Activated naive CD8-positive, alpha-beta T cell treated with anti-CD3 and anti-CD28 coated beads for 36 hours (primary cell): Measurements from ENCODE around the gene ARL17A. TPM values are rescaled to one million over a fixed set of nuclear protein-coding genes. Genes with fewer than 3 reads are reported as not detected.
A peak's percentile ranks its signal among the peaks of the same experiment; 100 is the strongest.
"Not testable (repeated sequence)": the region's sequence is repeated elsewhere in the genome, so short reads cannot be mapped to it uniquely, and the experiment has no call there.

Experiments
- DNase-seq: peaks from one replicate; pipeline ENCODE4 v3.0.0; 2021
- H3K27ac Mint-ChIP-seq: one replicate; pipeline ENCODE4 v1.8.0; 2022; ENCODE audit warnings: mild to moderate bottlenecking, moderate library complexity, mixed read lengths
- H3K27me3 Mint-ChIP-seq: one replicate; pipeline ENCODE4 v1.8.0; 2022; ENCODE audit warnings: mild to moderate bottlenecking, mixed read lengths
- H3K36me3 Mint-ChIP-seq: one replicate; pipeline ENCODE4 v1.8.0; 2021; ENCODE audit warnings: mild to moderate bottlenecking, mixed read lengths
- H3K4me1 Mint-ChIP-seq: one replicate; pipeline ENCODE4 v1.8.0; 2021; ENCODE audit warnings: mixed read lengths
- H3K4me3 Mint-ChIP-seq: one replicate; pipeline ENCODE4 v1.8.0; 2022; ENCODE audit warnings: mild to moderate bottlenecking, moderate library complexity, mixed read lengths
- H3K9me3 Mint-ChIP-seq: one replicate; pipeline ENCODE4 v1.8.0; 2022; ENCODE audit warnings: mixed read lengths
- total RNA-seq, 2 experiments: library from RNA; stranded (reverse); gene quantifications; one replicate each; pipeline ENCODE4 v1.2.3, GENCODE V29; 2021

Gene ARL17A
- total RNA-seq, 2 experiments from 2014 or later = 10.4 to 13.0 TPM

- not testable (repeated sequence) for H3K4me3 Mint-ChIP-seq, H3K9me3 Mint-ChIP-seq, DNase-seq, H3K27ac Mint-ChIP-seq, H3K27me3 Mint-ChIP-seq, H3K36me3 Mint-ChIP-seq, H3K4me1 Mint-ChIP-seq
Measured at GRCh38 chr17:46585444-46585843, 6.0 kb upstream of the ARL17A start.

DNA sequence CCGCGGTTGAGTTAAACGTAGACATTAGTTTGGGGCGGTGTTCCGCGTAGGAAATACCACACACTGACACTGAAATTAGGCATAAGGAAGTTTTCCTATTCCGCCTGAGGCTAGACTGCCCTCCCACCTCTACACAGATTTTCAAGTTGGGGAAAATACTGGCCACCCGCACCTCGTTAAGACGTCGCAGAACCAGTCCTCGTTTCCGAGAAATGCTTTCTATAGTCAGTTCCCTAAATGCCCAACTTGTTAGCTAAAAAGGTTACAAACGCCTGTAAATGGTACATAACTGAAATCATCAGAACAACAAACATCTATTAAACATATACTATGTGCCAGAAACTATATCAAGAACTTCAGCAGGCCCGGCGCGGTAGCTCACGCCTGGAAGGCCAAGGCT is 591 bp upstream of the ARL17A start:
- H3K27me3 Mint-ChIP-seq, H3K36me3 Mint-ChIP-seq, H3K4me1 Mint-ChIP-seq, H3K27ac Mint-ChIP-seq, DNase-seq, H3K9me3 Mint-ChIP-seq, H3K4me3 Mint-ChIP-seq: not testable (repeated sequence)

DNA sequence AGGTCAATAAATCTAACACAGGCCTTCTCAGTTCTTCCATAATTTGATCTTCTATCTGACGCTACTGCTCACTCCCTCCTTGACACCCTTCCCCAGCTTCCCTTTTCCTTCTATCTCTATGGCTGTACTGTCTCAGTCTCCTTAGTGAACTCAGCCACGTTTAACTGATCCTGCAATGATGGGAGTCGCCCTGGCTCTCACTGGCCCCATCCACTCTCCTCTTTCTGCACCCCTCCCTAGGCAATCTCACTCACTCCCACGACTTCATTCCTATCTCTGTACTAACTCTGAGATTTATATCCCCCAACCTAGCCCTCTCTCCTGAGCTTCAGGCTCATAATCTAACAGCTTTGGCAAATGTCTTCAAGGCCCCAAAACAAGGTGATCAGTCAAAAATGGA is 7.7 kb downstream of the ARL17A start:
- not testable (repeated sequence) for H3K27me3 Mint-ChIP-seq, DNase-seq, H3K9me3 Mint-ChIP-seq, H3K4me3 Mint-ChIP-seq, H3K36me3 Mint-ChIP-seq, H3K4me1 Mint-ChIP-seq, H3K27ac Mint-ChIP-seq

DNA sequence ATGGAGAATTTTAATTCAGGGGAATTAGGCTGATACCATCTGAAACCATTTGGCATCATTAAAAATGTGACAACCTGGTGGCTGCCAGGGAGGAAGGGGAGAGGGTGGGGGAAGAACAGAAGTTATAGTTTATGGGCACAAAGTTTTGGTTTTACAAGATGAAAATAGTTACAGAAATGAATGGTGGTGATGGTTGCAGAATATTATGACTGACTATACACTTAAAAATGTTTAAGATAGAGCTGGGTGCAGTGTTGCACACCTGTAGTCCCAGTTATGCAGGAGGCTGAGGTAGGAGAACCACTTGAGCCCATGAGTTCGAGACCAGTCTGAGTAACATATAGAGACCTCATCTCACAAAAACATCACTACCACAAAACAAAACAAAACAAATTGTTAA is 12.5 kb downstream of the ARL17A start:
- H3K27ac Mint-ChIP-seq, H3K36me3 Mint-ChIP-seq, H3K4me1 Mint-ChIP-seq, DNase-seq, H3K4me3 Mint-ChIP-seq, H3K9me3 Mint-ChIP-seq, H3K27me3 Mint-ChIP-seq: not testable (repeated sequence)

GRCh38 chr17:46566284-46566683 is 13.2 kb downstream of the ARL17A start:
- H3K4me1 Mint-ChIP-seq, H3K9me3 Mint-ChIP-seq, H3K27me3 Mint-ChIP-seq, H3K4me3 Mint-ChIP-seq, H3K27ac Mint-ChIP-seq, DNase-seq, H3K36me3 Mint-ChIP-seq: not testable (repeated sequence)

GRCh38 chr17:46560048-46560447 is 19.4 kb downstream of the ARL17A start:
- not testable (repeated sequence) for H3K4me3 Mint-ChIP-seq, DNase-seq, H3K9me3 Mint-ChIP-seq, H3K4me1 Mint-ChIP-seq, H3K27me3 Mint-ChIP-seq, H3K36me3 Mint-ChIP-seq, H3K27ac Mint-ChIP-seq

- not testable (repeated sequence) for H3K36me3 Mint-ChIP-seq, H3K27ac Mint-ChIP-seq, H3K4me1 Mint-ChIP-seq, DNase-seq, H3K4me3 Mint-ChIP-seq, H3K9me3 Mint-ChIP-seq, H3K27me3 Mint-ChIP-seq
Measured at GRCh38 chr17:46559155-46559554, 20.3 kb downstream of the ARL17A start.

GRCh38 chr17:46548607-46549006 is 30.9 kb downstream of the ARL17A start:
- H3K27ac Mint-ChIP-seq, H3K27me3 Mint-ChIP-seq, H3K36me3 Mint-ChIP-seq, H3K4me3 Mint-ChIP-seq, H3K9me3 Mint-ChIP-seq, H3K4me1 Mint-ChIP-seq: not testable (repeated sequence)
- peak; percentile 1 for DNase-seq

DNA sequence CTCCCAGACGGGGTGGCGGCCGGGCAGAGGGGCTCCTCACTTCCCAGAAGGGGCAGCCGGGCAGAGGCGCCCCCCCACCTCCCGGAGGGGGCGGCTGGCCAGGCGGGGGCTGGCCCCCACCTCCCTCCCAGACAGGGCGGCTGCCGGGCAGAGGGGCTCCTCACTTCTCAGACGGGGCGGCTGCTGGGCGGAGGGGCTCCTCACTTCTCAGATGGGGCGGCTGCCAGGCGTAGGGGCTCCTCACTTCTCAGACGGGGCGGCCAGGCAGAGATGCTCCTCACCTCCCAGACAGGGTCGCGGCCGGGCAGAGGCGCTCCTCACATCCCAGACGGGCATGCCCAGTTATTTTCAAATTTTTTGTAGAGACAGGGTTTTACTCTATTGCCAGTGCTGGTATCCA is 44.8 kb downstream of the ARL17A start:
- H3K4me3 Mint-ChIP-seq, H3K4me1 Mint-ChIP-seq, H3K9me3 Mint-ChIP-seq, H3K27me3 Mint-ChIP-seq, H3K36me3 Mint-ChIP-seq, H3K27ac Mint-ChIP-seq, DNase-seq: not testable (repeated sequence)

- H3K36me3 Mint-ChIP-seq, H3K27ac Mint-ChIP-seq, H3K27me3 Mint-ChIP-seq, H3K9me3 Mint-ChIP-seq, DNase-seq, H3K4me3 Mint-ChIP-seq, H3K4me1 Mint-ChIP-seq: not testable (repeated sequence)
Measured at GRCh38 chr17:46512168-46512567, 67.3 kb downstream of the ARL17A start, which contains the start of gene LRRC37A2. TSS of gene LRRC37A2 (plus strand) at chr17:46512468. CDS start at chr17:46512713, 245 bp downstream.

DNA sequence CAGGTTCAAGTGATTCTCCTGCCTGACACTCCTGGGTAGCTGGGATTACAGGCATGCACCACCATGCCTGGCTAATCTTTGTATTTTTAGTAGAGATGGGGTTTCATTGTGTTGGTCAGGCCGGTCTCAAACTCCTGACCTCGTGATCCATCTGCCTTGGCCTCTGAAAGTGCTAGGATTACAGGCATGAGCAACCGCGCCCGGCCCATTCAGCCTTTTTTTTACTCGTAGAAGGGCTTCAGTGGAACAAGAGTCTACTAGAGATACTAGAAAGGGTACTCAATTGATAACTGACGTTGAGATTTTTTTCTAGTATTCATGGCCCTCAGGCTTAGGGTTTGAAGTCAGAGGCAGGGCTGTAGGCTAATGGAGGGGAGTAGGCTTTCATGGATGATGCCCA is 73.6 kb downstream of the ARL17A start:
- H3K27ac Mint-ChIP-seq, H3K27me3 Mint-ChIP-seq, H3K36me3 Mint-ChIP-seq, H3K9me3 Mint-ChIP-seq, DNase-seq, H3K4me1 Mint-ChIP-seq, H3K4me3 Mint-ChIP-seq: not testable (repeated sequence)

GRCh38 chr17:46499437-46500139 is 79.9 kb downstream of the ARL17A start:
- H3K9me3 Mint-ChIP-seq, H3K27me3 Mint-ChIP-seq, DNase-seq, H3K4me1 Mint-ChIP-seq, H3K27ac Mint-ChIP-seq, H3K4me3 Mint-ChIP-seq, H3K36me3 Mint-ChIP-seq: not testable (repeated sequence)

DNA sequence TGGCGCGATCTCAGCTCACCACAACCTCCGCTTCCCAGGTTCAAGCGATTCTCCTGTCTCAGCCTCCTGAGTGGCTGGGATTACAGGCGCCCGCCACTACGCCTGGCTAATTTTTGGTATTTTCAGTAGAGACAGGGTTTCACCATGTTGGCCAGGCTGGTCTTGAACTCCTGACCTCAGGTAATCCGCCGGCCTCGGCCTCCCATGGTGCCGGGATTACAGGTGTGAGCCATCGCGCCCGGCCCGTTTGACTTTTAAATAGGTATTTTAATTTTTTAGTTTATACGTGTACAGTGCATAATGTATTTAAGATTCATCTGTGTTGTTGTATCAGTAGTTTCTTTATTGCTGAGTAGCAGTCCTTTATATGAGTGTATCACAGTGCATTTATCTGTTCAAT is 87.5 kb downstream of the ARL17A start:
- H3K36me3 Mint-ChIP-seq, H3K9me3 Mint-ChIP-seq, H3K27me3 Mint-ChIP-seq, H3K27ac Mint-ChIP-seq, DNase-seq, H3K4me1 Mint-ChIP-seq, H3K4me3 Mint-ChIP-seq: not testable (repeated sequence)

- not testable (repeated sequence) for H3K4me1 Mint-ChIP-seq, H3K36me3 Mint-ChIP-seq, H3K4me3 Mint-ChIP-seq
Measured at GRCh38 chr17:46481310-46481709, 98.2 kb downstream of the ARL17A start.

GRCh38 chr17:46478823-46479222 is 100.7 kb downstream of the ARL17A start:
- not testable (repeated sequence) for H3K4me3 Mint-ChIP-seq, H3K36me3 Mint-ChIP-seq, H3K4me1 Mint-ChIP-seq, DNase-seq, H3K9me3 Mint-ChIP-seq, H3K27me3 Mint-ChIP-seq, H3K27ac Mint-ChIP-seq

More at GRCh38 chr17:46481310-46481709, 98.2 kb downstream of the ARL17A start:
- H3K27me3 Mint-ChIP-seq, DNase-seq, H3K9me3 Mint-ChIP-seq, H3K27ac Mint-ChIP-seq: not testable (repeated sequence)

DNA sequence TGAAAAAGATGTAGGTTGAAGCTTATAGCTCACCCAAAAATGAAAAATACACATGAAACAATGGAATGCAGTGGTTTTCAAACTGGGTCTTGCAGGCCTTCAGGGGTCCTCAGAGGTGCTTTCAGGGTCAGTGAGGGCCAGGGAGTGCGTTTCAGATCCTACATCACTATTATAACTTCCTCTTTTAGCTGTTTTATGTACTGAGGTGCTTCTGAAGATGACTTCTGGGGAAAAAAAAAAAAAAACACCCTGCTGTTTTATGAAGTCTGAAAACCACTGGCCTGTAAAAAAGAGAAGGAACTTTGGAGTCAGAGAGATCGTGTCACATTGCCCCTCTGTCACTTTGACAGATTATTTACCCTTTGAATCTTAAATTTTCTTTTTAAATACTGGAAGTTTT is 103.9 kb downstream of the ARL17A start:
- H3K36me3 Mint-ChIP-seq, DNase-seq, H3K9me3 Mint-ChIP-seq, H3K4me3 Mint-ChIP-seq, H3K4me1 Mint-ChIP-seq, H3K27me3 Mint-ChIP-seq, H3K27ac Mint-ChIP-seq: not testable (repeated sequence)

DNA sequence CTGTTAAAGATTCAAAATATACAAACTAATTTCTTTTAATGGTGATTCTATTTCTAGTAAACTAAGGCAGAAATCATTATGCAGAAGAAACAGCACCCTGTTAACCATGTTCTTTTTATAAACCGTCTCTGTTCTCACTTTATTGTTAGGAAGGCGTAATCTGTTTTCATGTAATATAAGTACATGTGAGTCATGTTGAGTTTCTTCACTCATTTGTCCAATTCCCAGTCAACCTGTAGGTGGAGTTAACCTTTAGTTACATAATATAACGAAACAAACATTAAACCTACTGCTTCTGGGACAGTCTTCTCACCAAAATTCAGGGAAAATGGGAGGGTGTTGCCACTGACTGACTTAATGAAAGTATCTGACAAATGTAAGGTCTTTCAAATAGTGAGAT is 105.0 kb downstream of the ARL17A start:
- not testable (repeated sequence) for DNase-seq, H3K4me3 Mint-ChIP-seq

More for the DNA sequence above, 105.0 kb downstream of the ARL17A start:
- H3K36me3 Mint-ChIP-seq, H3K27me3 Mint-ChIP-seq, H3K9me3 Mint-ChIP-seq, H3K4me1 Mint-ChIP-seq, H3K27ac Mint-ChIP-seq: not testable (repeated sequence)
